HG03103 (cell line): ENCODE measurements around the gene GTPBP6.
"Not testable (repeated sequence)": the region's sequence is repeated elsewhere in the genome, so short reads cannot be mapped to it uniquely, and the experiment has no call there.

ENCODE experiments used
- ATAC-seq: cut with Tn5 transposase; IDR thresholded peaks from one replicate; pipeline ENCODE4 v1.9.1; 2021; ENCODE audit warnings: low read depth; ENCODE audit not compliant: unreplicated experiment

Gene GTPBP6

DNA sequence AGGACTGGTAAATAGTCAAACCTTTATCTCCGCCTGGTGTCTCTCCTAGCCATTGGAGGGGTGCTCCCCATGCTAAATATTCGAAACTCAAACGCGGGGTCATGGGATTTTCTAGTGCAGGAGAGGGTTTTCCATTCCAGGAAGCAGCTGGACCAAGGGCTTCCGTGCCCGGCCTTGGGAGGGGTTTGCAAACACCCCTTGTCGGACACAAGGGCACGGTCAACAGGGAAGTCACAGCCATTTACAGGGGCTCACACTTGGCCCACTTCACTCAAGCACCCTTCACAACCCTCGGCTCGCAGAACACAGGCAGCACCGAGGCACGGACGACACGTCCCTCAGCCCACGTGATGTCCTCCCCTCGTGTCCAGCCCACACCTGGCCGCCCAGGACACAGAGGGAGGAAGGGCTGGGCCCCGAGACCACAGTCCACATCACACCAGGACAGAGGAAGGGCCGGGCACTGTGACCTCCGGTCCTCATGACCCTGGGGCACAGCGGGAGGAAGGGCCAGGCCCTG lies 47.7 kb downstream of the GTPBP6 start:
- no peak for ATAC-seq

DNA sequence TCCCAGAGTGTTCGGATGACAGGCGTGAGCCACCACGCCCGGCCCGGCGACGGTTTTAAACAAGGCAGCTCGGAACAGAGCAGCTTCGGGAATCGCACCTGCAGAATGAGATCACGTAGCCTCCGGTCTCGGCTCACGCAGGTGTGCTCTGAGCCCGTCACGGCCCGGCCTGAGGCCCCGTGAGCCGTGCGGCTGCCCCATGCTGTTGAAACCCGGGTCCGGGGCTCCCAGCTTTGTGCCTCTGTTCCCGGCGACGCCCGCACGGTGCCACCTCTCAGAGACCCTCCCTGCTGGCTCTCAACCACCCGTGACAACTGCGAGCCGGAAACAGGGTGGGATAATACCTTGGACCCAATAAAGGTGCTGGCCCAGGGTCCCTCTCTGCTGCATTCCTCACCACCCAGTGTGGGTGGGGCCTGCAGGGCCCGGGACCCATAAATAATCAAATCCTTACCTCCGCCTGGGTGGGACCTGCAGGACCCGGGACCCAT lies 50.8 kb downstream of the GTPBP6 start:
- ATAC-seq, result no peak

DNA sequence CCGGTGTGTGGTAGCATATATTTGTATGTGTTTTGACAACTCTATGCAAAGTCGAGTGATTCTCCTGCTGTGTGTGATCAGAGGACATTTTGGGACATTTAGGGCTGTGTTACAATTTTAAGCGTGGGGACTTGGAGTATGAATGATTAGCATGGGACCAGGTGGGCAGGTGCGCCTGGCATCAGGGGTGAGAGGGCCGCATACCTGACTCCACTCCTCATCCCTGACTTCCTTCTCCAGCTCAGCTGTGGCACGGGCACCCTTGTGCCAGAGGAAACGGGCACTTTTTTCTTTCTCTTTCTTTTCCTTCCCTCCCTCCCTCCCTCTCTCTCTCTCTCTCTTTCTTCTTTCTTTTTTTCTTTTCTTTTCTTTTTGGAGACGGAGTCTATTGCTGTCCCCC lies 53.1 kb downstream of the GTPBP6 start:
- ATAC-seq, result no peak

DNA sequence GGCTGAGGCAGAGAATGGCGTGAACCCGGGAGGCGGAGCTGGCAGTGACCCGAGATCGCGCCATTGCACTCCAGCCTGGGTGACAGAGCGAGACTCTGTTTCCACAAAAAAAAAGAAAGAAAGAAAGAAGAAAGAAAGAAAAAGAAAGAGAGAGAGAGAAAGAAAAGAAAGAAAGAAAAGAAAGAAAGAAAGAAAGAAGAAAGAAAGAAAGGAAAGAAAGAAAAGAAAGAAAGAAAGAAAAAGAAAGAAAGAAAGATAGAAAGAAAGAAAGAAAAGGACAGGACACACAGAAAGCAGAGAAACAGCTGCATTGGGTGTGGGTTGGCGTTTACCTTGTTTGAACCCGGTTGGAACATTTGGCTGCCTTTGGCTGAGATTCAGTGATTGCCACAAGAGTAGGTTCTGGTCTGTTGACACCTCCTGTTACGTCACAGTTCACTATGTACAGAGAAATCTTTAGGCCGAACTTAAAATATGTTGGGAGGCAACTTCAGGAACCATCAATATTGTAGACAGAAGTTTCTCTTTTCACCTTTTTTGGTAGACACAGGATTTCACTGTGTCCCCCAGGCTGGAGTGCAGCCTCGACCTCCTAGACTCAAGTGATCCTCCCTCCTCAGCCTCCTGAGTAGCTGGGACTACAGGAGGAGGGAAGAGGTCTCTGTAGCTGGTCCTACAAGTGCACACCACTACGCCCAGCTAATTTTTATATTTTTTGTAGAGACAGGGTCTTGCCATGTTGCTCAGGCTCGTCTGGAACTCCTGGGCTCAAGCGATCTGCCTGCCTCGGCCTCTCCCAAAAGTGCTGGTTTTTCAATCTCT lies 53.8 kb downstream of the GTPBP6 start:
- no peak for ATAC-seq

DNA sequence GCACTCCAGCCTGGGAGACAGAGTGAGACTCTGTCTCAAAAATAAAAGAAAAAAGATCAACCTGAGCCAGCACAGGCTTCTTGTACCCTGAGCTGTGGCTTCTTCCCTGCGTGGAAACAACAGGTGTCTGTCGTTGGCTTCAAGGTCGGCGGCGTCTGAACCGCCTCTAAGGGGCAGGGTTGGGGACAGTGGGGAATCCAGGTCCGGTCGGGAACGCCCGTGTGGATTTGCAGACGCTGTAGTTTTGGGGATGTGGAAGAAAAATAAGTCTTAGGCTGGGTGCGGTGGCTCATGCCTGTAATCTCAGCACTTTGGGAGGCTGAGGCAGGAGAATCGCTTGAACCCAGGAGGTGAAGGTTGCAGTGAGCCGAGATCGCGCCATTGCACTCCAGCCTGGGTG lies 54.6 kb downstream of the GTPBP6 start:
- ATAC-seq, result not testable (repeated sequence)

DNA sequence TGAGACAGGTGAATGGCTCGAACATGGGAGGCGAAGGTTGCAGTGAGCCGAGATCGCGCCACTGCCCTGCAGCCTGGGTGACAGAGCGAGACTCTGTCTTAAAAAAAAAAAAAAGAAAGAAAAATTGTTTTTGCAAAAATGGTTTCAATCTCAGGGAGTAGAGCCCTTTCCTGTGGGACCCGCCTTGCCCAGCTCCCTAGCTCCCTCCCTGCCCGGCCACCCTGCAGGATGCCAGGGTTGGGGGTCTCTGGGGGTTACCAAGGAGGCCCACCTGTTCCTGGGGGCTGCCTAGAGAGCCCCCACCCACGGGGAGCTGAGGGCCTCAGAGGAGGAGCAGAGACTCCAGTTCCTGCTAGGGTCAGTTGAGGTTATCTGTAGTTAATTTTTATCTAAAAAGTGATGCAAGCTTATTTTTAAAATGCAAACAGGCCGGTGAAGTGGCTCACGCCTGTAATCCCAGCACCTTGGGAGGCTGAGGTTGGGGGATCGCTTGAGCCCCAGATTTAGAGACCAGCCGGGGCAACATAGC lies 56.2 kb downstream of the GTPBP6 start:
- no peak for ATAC-seq

DNA sequence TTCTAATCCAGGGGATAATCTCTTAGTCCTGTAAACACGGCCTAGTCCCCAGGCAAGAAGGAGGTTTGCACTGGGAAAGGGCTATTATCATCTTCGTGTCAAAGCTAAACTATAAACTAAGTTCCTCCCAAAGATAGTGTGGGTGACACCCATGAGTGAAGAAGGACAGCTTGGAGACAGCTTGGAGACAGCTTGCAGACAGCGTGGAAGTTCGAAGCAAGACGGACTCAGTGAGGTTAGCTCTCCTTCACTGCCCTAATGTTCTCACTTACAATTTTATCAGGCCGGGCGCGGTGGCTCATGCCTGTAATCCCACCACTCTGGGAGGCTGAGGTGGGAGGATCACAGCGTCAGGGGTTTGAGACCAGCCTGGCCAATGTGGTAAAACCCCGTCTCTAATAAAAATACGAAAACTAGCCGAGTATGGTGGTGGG lies 56.7 kb downstream of the GTPBP6 start:
- ATAC-seq, result no peak

DNA sequence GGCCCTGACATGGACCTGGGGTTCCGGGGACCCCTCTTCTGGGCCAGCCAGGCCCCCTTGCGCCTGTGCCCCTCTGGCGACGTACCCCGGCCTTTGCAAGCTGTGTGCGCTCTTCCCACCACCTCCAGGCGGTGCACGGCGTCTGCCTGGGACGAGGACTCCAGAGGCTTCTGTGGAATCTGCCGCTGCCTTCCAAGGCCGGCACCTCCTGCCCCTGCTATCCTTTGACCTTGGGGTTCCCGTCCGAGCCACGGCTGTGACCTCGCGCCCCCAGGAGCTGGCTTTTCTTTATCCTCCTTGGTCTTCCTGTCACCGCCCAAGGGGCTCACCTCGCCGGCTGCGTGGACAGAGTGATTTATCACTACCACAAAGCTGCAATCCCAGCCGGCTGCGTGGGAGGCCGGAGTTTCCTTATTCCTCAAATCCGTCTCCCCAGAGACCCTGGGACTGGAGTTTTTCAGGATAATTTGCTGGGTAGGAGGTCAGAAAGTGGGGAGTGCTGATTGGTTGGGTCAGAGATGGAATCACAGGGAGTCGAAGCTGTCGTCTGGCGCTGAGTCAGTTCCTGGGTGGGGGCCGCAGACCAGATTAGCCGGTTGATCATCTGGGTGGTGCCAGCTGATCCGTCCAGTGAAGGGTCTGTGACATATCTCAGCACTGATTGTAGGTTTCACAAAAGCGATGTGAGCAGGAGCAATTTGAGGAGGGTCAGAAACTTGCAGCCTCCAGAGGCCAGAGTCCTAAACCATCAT lies 57.3 kb downstream of the GTPBP6 start:
- no peak for ATAC-seq

DNA sequence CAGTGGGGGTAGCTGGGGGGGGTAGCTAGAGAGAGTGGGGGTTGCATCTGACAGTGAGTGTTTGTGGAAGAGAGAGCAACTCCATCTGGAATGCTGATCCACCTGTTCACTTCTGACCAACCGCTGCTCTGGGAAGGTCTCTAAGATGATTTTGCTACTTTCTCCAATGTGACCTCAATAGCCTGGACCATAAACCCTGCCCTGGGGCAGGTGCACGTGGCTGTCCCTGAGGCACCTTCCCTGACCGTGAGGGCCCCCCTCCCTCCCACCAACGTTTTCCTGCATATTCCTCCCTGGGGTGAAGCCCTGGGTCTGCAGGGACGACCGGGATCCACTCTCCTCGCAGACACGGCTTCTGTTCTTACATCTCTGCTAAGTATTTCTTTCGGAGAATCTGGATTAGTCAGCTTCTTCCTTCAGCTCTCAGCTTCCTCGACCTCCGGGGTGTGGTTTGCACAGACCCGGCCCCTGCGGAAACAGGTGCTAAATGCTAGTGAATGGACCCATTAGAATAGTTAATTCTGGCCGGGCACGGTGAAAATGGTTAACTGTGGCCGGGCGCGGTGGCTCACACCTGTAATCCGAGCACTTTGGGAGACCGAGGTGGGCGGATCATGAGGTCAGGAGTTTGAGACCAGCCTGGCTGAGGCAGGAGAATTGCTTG lies 58.8 kb downstream of the GTPBP6 start:
- ATAC-seq, result peak; percentile 70

DNA sequence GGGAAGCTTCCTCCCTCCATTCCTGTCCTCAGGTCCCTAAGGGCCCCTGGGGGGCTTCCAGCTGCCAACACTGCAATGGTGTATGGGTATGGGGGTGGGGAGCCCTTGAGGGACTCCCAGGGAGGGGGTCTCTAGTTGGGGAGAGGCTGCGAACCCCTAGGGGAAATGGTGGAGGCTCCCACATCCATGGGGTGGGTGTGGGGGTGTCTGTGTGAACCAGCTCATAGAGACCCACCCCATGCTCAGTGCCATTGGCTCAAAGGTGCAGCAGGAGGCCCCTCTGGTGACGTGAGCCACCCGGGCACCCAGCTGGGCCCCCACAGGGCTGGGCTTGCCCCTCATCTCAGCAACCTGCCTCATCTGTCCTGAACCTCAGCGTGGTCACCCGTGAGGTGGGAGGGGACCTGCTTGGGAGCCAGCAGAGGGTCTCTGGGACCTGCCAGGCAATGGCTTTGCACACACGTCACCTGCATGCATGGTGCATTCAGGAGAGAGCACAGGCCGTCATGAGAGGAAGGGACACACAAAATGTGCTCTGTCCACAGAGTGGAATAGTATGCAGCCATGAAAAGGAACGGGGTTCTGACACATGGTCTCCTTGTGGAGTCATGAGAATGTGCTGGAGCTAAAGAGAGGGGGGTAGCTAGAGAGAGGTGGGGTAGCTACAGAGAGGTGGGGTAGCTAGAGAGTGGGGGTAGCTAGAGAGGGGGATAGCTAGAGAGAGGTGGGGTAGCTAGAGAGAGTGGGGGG lies 60.1 kb downstream of the GTPBP6 start:
- ATAC-seq, result no peak

DNA sequence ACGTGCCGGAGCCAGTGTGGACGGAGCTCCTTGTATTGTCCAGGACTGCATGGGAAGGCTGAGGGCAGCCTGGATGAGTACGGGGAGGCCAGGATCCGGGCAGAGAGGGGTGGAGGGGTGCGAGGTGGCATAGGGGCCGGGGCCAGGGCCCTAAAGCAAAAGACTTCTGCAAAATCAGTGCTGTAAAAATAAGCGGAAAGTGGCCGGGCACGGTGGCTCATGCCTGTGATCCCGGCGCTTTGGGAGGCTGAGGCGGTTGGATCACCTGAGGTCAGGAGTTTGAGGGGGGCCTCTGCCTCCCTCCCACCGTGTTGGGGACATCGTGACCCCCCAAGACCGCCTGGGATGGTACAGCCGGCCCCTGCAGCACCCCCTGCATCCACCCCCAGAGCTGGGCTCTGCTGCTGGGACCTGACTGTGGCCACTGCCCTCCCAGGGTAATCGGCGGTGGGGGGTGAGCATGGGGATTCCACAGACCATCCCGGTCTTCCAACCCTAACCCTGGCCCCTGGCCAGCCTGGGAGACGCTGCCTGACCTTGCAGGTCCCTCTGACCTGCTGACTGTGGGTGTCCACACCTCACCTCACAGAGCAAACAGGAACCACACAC lies 60.8 kb downstream of the GTPBP6 start:
- no peak for ATAC-seq

DNA sequence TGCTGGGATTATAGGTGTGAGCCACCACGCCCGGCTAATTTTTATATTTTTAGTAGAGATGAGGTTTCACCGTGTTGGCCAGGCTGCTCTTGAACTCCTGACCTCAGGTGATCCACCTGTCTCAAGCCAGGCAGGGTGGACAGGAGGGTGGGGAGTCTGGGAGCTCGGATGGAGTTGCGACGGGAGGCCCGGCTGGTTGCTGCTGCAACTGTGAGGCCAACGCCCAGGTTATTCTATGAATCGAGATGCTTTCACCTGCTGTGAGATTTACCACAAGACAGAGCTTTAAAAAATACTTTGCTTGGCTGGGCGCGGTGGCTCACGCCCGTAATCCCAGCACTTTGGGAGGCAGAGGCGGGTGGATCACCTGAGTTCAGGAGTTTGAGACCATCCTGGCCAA lies 61.5 kb downstream of the GTPBP6 start:
- ATAC-seq, result not testable (repeated sequence)

DNA sequence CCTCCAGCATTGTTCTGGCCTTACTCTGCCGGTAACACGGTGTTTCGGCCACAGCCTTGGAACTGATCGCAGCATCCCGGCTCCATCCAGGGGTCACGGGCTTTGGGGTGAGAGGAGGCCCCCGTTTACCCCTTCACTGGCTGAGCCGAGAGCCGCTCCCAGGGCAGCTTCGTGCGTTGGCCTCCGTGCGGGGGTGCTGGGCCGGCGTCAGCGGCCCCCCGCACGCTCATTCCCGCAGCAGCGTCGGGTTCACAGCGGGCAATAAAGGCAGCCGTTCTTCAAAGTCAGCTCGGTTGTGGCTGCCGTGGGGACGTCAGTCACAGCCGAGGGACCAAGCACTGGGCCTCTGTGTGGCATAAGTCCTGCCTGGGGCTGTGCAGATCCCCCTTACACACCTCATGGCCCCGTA lies 62.7 kb downstream of the GTPBP6 start:
- ATAC-seq, result no peak
